Stomach (tissue), 9 donors: ENCODE data around the gene CSNK2A1. TPM values are rescaled to one million over a fixed set of nuclear protein-coding genes. Genes with fewer than 3 reads are reported as not detected.
A peak's percentile ranks its signal among the peaks of the same experiment; 100 is the strongest.

Source experiments
- DNase-seq, 2 donors: peaks; one replicate each; pipeline versions ENCODE4 v3.0.0 to v3.0.0-alpha.2; 2013 to 2019
- H3K27ac ChIP-seq, 5 donors: fragments of 200-600 bp in 4 of 5; sonication (generic) in 4 of 5; one replicate each; pipeline ENCODE4 v1.5.1; 2013 to 2019; ENCODE audit warnings: mild to moderate bottlenecking in 1 of 5, moderate library complexity in 1 of 5
- H3K27me3 ChIP-seq, 3 donors: fragments of 200-600 bp; sonication (generic); one replicate each; pipeline ENCODE4 v1.5.1; 2017 to 2019; ENCODE audit warnings: mixed run types in 1 of 3
- H3K36me3 ChIP-seq, 4 donors: fragments of 200-600 bp; sonication (generic); 1 replicate in 3 of 4; 2 replicates in 1 of 4; pipeline ENCODE4 v1.5.1; 2016 to 2019
- H3K4me1 ChIP-seq, 4 donors: fragments of 200-600 bp; sonication (generic); one replicate each; pipeline ENCODE4 v1.5.1; 2016 to 2019
- H3K4me3 ChIP-seq, 4 donors: fragments of 200-600 bp; sonication (generic) in 3 of 4; one replicate each; pipeline ENCODE4 v1.5.1; 2016 to 2019; ENCODE audit warnings: mild to moderate bottlenecking in 1 of 4
- H3K9me3 ChIP-seq, 4 donors: fragments of 200-600 bp; sonication (generic); one replicate each; pipeline ENCODE4 v1.5.1; 2016 to 2019
- EP300 ChIP-seq: sonication (generic); formaldehyde crosslinking; IDR thresholded peaks from one replicate; pipeline ENCODE4 v1.6.1; 2017; ENCODE audit warnings: antibody characterized with exemption
- POLR2A ChIP-seq, 4 donors: fragments of 450-650 bp; IDR thresholded peaks; one replicate each; pipeline ENCODE4 v1.6.1; 2016; ENCODE audit warnings: antibody characterized with exemption in 4 of 4, control low read depth in 2 of 4, mild to moderate bottlenecking in 1 of 4, moderate library complexity in 1 of 4
- POLR2AphosphoS5 ChIP-seq, 3 donors: sonication (generic); formaldehyde crosslinking; IDR thresholded peaks; one replicate each; pipeline ENCODE4 v1.6.1; 2016; ENCODE audit warnings: antibody characterized with exemption in 3 of 3
- WGBS, 5 donors: extraction: QIAGEN DNeasy Blood & Tissue Kit in 3 of 5; methylation state at CpG; one replicate each; pipeline versions ENCODE4 v1.1.5 to v1.1.7; 2013 to 2018; 5-methylcytosine and 5-hydroxymethylcytosine counted together
- intact Hi-C: fragments of 100-400 bp; cut with DNase I; formaldehyde crosslinking; loops from one replicate; pipeline ENCODE4 v1.15.1; 2023; ENCODE audit warnings: low total_unique reads
- polyA plus RNA-seq, 3 donors: library from polyadenylated mRNA; stranded (reverse); fragments of 200-250 nt; gene quantifications; one replicate each; pipeline ENCODE4 v1.2.3, GENCODE V29; 2013
- total RNA-seq, 5 donors: library from RNA; depleted of rRNA; stranded (reverse); fragments of >200 nt; gene quantifications; one replicate each; pipeline versions ENCODE4 v1.1.0 to v1.2.3, GENCODE V29; 2014 to 2016
- TF ChIP-seq, protein P1 (sequence below), 7 experiments: fragments of 450-650 bp in 4 of 7; fragments of 200-600 bp in 3 of 7; sonication (generic) in 3 of 7; IDR thresholded peaks; one replicate each; pipeline ENCODE4 v1.5.1; 2016 to 2019; ENCODE audit warnings: antibody characterized with exemption in 7 of 7, control low read depth in 2 of 7, mild to moderate bottlenecking in 1 of 7
- donor health status: healthy with polysubstance abuse.
- donor health status: Bipolar disorder and iron deficiency.
- donor health status: healthy.

CSNK2A1 gene
- total and polyA plus RNA-seq, 8 donors, result 22.6 to 164 (median 37.3) TPM

DNA sequence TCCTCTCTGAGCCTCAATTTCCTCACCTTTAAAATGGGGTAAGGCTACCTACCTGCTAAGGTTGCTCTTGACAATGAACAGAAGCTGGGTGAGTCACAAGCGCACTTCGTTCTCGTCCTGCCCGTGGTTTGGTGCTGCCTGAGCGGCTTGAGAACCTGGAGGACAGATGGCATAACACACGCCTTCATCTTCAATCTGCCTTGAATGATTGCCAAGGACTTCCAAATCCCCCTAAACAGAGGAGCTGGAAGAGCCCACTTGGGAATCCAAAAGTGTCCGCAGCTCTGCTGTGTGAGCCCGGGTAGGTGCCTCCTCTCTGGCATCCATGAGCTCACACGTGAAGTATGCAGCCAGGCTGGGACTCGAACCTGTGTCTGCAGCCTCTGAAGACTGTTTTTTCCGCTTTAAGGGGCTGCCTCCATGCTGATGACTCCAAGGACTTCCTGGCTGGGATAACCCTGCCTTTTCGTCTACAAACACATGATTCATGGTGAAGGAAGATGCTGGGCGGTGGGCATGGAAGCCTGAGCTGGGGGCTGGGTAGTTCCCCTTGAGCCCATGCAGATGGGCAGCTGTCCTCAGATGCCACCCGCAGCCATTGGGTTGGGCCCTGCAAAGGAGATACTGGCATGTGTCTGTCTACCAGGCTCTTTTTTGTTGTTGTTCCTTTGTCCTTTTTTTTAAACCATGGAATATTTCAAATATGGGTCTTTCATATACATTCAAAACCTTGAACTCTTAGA lies 25.3 kb upstream of the CSNK2A1 start:
- 58 to 69% (median 68%) methylated on average over 14 of the region's 14 CpGs for WGBS, 5 donors
- Histone ChIP-seq H3K27me3 (peaks cover 3 to 79% (median 41%) of the 10 kb centered on the region in 3 donors), H3K4me3 (no peak overlapping the region), H3K9me3 (no peaks in the 10 kb centered on the region), H3K36me3 (no peaks in the 10 kb centered on the region), H3K4me1 (peaks cover 10 to 21% (median 16%) of the 10 kb centered on the region in 4 donors), H3K27ac (no peak overlapping the region)
- intact Hi-C loops, result loop anchor here (10.0 kb wide), 1 partner anchor 76 kb away; no protein-coding TSS in a partner anchor
- TF ChIP-seq POLR2A (IDR thresholded peaks at IDR 0.05) (no peak), POLR2AphosphoS5 (IDR thresholded peaks at IDR 0.05) (no peak), EP300 (no peak)
- TF ChIP-seq, protein P1, sequence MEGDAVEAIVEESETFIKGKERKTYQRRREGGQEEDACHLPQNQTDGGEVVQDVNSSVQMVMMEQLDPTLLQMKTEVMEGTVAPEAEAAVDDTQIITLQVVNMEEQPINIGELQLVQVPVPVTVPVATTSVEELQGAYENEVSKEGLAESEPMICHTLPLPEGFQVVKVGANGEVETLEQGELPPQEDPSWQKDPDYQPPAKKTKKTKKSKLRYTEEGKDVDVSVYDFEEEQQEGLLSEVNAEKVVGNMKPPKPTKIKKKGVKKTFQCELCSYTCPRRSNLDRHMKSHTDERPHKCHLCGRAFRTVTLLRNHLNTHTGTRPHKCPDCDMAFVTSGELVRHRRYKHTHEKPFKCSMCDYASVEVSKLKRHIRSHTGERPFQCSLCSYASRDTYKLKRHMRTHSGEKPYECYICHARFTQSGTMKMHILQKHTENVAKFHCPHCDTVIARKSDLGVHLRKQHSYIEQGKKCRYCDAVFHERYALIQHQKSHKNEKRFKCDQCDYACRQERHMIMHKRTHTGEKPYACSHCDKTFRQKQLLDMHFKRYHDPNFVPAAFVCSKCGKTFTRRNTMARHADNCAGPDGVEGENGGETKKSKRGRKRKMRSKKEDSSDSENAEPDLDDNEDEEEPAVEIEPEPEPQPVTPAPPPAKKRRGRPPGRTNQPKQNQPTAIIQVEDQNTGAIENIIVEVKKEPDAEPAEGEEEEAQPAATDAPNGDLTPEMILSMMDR (IDR thresholded peaks at IDR 0.05), result no peak
- peak in 1 of 2 donors; percentile 27 for DNase-seq

- Histone ChIP-seq H3K9me3 (no peaks in the 10 kb centered on the region), H3K4me3 (no peak overlapping the region), H3K27ac (no peak overlapping the region), H3K36me3 (no peaks in the 10 kb centered on the region), H3K27me3 (peaks cover 3 to 79% (median 41%) of the 10 kb centered on the region in 3 donors), H3K4me1 (peaks cover 10 to 21% (median 16%) of the 10 kb centered on the region in 4 donors)
- 18 to 34% (median 22%) methylated on average over 18 to 20 of the region's 20 CpGs for WGBS, 5 donors
- TF ChIP-seq EP300 (no peak), POLR2A (IDR thresholded peaks at IDR 0.05) (no peak), POLR2AphosphoS5 (IDR thresholded peaks at IDR 0.05) (no peak)
- TF ChIP-seq, protein P1 (IDR thresholded peaks at IDR 0.05), result no peak
- intact Hi-C loops, result loop anchor here (10.0 kb wide), 1 partner anchor 77 kb away; no protein-coding TSS in a partner anchor
- DNase-seq, result peak in 1 of 2 donors; percentile 29
Measured at GRCh38 chr20:568097-568652, 24.6 kb upstream of the CSNK2A1 start.

DNA sequence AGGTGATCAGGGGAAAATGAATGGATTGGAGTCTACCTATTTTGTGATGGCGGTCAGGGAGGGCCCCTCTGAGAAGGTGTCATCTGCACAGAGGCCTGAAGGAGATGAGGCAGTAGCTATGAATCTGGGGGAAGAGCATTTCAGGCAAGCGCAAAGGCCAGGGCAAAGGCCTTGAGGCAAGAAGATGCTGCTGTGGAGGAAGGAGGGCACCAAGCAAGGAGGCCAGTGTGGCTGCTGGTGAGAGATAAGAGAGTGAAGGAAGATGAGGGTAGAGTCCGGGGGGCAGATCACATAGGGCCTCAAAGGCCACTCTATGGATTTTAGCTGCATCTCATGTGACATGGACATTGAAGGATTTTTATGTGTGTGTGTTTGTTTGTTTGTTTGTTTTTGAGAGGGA lies 20.6 kb upstream of the CSNK2A1 start:
- H3K36me3 ChIP-seq, result no peaks in the 10 kb centered on the region
- no peak overlapping the region for H3K27ac ChIP-seq
- H3K4me3 ChIP-seq, result no peak overlapping the region
- no peaks in the 10 kb centered on the region for H3K9me3 ChIP-seq
- TF ChIP-seq POLR2AphosphoS5 (IDR thresholded peaks at IDR 0.05) (no peak), EP300 (no peak), POLR2A (IDR thresholded peaks at IDR 0.05) (no peak)
- TF ChIP-seq, protein P1 (IDR thresholded peaks at IDR 0.05), result no peak
- intact Hi-C loops, result loop anchor here (5.0 to 10.0 kb wide), 2 partner anchors 81 to 173 kb away; no protein-coding TSS in a partner anchor
- 95 to 100% (median 96%) methylated on average over 3 of the region's 3 CpGs for WGBS, 5 donors
- H3K27me3 ChIP-seq, result peaks cover 3 to 70% (median 28%) of the 10 kb centered on the region in 3 donors
- H3K4me1 ChIP-seq, result peaks cover 0 to 11% (median 3%) of the 10 kb centered on the region in 4 donors
- DNase-seq, result no peak

DNA sequence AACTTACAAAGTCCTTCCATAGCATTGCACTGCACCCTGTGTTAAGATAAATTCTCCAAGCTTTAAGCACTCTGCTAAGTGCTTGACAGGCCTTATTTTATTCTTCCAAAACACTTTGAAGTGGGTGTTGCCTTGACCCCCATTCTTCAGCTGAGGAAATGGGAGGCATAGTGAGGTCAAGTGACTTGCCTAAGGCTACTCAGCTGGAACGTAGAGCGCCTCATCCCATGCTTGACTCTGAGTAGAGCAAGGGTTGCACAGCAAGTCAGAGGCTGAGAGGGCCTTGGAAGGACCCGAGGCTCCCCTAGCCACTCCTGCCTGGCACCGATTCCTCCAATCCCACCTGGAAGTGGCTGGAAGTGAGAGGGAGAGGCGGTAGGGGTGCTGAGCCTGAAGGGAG lies 19.6 kb upstream of the CSNK2A1 start:
- Histone ChIP-seq H3K9me3 (no peaks in the 10 kb centered on the region), H3K27me3 (peaks cover 0 to 69% (median 19%) of the 10 kb centered on the region in 3 donors), H3K27ac (no peak overlapping the region), H3K36me3 (no peaks in the 10 kb centered on the region), H3K4me1 (peaks cover 0 to 7% (median 3%) of the 10 kb centered on the region in 4 donors), H3K4me3 (no peak overlapping the region)
- TF ChIP-seq EP300, result no peak
- intact Hi-C loops, result loop anchor here (5.0 to 10.0 kb wide), 2 partner anchors 82 to 174 kb away; no protein-coding TSS in a partner anchor
- WGBS, 5 donors, result 85 to 94% (median 87%) methylated on average over 3 to 5 of the region's 5 CpGs
- DNase-seq, result no peak
